HG03520 (cell line): ENCODE results near the gene RAE1.
"Not testable (repeated sequence)": the region's sequence is repeated elsewhere in the genome, so short reads cannot be mapped to it uniquely, and the experiment has no call there.

ENCODE experiments used
- ATAC-seq: cut with Tn5 transposase; IDR thresholded peaks from one replicate; pipeline ENCODE4 v1.9.1; 2021; ENCODE audit warnings: mild to moderate bottlenecking, moderate library complexity; ENCODE audit not compliant: unreplicated experiment

Gene RAE1

GRCh38 chr20:57411406-57412283, 60.6 kb downstream of the RAE1 start:
- no peak for ATAC-seq

- no peak for ATAC-seq
These were observed 61.4 kb downstream of the RAE1 start for GRCh38 chr20:57412347-57413029.

- no peak for ATAC-seq
These were observed 62.9 kb downstream of the RAE1 start for GRCh38 chr20:57413986-57414385.

GRCh38 chr20:57414867-57415592, 64.0 kb downstream of the RAE1 start:
- no peak for ATAC-seq

- ATAC-seq, result no peak
These were observed 64.7 kb downstream of the RAE1 start for GRCh38 chr20:57415771-57416170.

- ATAC-seq, result no peak
These were observed 65.4 kb downstream of the RAE1 start for GRCh38 chr20:57416296-57417022.

- ATAC-seq, result no peak
These were observed 66.1 kb downstream of the RAE1 start for GRCh38 chr20:57417051-57417689.

GRCh38 chr20:57417830-57418780, 67.0 kb downstream of the RAE1 start:
- ATAC-seq, result no peak

- ATAC-seq, result not testable (repeated sequence)
These were observed 68.4 kb downstream of the RAE1 start for GRCh38 chr20:57419479-57419878.

- ATAC-seq, result no peak
These were observed 69.7 kb downstream of the RAE1 start for GRCh38 chr20:57420571-57421252.

GRCh38 chr20:57421253-57422220, 70.5 kb downstream of the RAE1 start:
- ATAC-seq, result no peak

GRCh38 chr20:57422254-57422653, 71.2 kb downstream of the RAE1 start:
- ATAC-seq, result no peak

- ATAC-seq, result no peak
These were observed 74.3 kb downstream of the RAE1 start for GRCh38 chr20:57425150-57426013.

- ATAC-seq, result no peak
These were observed 75.2 kb downstream of the RAE1 start for GRCh38 chr20:57426271-57426689.

GRCh38 chr20:57426831-57427230, 75.8 kb downstream of the RAE1 start:
- ATAC-seq, result no peak

GRCh38 chr20:57428324-57429158, 77.5 kb downstream of the RAE1 start:
- ATAC-seq, result no peak
